Measurements from ENCODE around the gene SALL1. TPM values are rescaled to one million over a fixed set of nuclear protein-coding genes. Genes with fewer than 3 reads are reported as not detected.

The SALL1 gene
- total RNA-seq, 1 donor from 2014 or later = 15.0 TPM

DNA sequence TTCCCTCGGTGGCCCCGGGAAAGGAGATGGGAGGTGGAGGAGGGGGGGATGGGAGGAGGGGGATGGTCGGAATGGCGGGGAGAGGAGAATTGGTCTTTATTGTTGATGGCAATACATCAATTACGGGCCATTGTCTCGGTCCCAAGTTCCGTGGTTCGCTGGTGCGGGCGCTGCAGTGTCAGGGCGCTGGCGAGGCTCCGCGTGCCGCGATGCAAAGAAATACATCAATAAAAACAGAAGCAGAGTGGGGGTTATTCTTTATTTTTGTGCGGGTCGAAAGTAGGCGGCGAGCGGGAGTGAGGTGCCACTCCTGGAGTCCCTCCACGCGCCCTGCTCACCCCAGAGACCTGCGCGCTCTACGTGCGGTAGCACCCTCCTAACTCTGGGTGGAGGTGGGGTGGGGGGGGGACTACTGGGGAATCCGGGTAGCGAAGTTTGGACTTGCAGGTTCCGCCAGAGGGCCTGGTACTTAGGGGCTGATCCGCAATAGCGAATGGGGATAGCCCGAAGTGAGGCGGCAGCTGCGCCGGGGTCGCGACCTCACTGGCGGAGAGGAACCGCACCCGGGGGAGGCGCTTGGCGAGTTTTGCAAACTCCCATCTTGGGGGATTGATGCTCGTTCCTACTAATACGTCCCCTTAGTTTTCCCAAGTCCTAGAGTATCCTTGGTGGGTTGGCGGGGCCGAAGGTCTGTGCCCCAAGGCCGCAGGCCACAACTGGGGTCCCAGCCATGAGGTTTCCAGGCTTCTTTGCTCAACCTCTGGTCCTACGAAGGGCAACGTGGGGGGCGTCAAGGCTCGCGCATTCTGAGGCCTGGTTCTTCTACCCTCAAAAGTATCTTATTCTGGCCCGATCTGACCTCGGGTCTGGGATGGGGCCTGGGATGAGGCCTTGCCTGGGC is 3.5 kb upstream of the SALL1 start:
- Histone ChIP-seq H3K4me3 (ENCODE audit: insufficient read depth, low read depth, low read length) (peak overlapping the region; percentile 74), H3K79me2 (ENCODE audit: insufficient read depth, low read length) (peaks cover 29% of the 10 kb centered on the region), H3K36me3 (ENCODE audit: insufficient read depth, low read length) (no peaks in the 10 kb centered on the region), H3K27me3 (ENCODE audit: insufficient read depth, low read length) (peaks cover 13% of the 10 kb centered on the region), H3K27ac (ENCODE audit: low read depth, low read length) (peak overlapping the region; percentile 54), H3K9me3 (ENCODE audit: insufficient read depth, low read depth, low read length) (no peaks in the 10 kb centered on the region), H3K4me1 (ENCODE audit: insufficient read depth, low read length) (peaks cover 14% of the 10 kb centered on the region), H2AFZ (ENCODE audit: low read depth, low read length) (peak overlapping the region; percentile 31), H4K20me1 (ENCODE audit: insufficient read depth, low read length) (peaks cover 5% of the 10 kb centered on the region), H3K9ac (ENCODE audit: low read length) (peak overlapping the region; percentile 89), H3K4me2 (ENCODE audit: low read length) (peak overlapping the region; percentile 92)
- TF ChIP-seq, protein P1, sequence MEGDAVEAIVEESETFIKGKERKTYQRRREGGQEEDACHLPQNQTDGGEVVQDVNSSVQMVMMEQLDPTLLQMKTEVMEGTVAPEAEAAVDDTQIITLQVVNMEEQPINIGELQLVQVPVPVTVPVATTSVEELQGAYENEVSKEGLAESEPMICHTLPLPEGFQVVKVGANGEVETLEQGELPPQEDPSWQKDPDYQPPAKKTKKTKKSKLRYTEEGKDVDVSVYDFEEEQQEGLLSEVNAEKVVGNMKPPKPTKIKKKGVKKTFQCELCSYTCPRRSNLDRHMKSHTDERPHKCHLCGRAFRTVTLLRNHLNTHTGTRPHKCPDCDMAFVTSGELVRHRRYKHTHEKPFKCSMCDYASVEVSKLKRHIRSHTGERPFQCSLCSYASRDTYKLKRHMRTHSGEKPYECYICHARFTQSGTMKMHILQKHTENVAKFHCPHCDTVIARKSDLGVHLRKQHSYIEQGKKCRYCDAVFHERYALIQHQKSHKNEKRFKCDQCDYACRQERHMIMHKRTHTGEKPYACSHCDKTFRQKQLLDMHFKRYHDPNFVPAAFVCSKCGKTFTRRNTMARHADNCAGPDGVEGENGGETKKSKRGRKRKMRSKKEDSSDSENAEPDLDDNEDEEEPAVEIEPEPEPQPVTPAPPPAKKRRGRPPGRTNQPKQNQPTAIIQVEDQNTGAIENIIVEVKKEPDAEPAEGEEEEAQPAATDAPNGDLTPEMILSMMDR (IDR thresholded peaks at IDR 0.05; ENCODE audit: insufficient read depth, low read depth, low read length) = no peak
- peaks cover 16% of the 10 kb centered on the region for H3K4me1 Mint-ChIP-seq (ENCODE audit: low read depth, unreplicated experiment)
- no peak for FAIRE-seq
- DNase-seq (ENCODE audit: low read depth) = no peak
- peaks cover 2% of the 10 kb centered on the region for H3K36me3 Mint-ChIP-seq (ENCODE audit: low read depth, unreplicated experiment)
- H3K9me3 Mint-ChIP-seq (ENCODE audit: unreplicated experiment) = peaks cover 6% of the 10 kb centered on the region
- no peak overlapping the region for H3K27ac Mint-ChIP-seq (ENCODE audit: unreplicated experiment)
- H3K4me3 Mint-ChIP-seq (ENCODE audit: unreplicated experiment) = peak overlapping the region; percentile 77
- H3K27me3 Mint-ChIP-seq (ENCODE audit: low read depth, unreplicated experiment) = peaks cover 36% of the 10 kb centered on the region

DNA sequence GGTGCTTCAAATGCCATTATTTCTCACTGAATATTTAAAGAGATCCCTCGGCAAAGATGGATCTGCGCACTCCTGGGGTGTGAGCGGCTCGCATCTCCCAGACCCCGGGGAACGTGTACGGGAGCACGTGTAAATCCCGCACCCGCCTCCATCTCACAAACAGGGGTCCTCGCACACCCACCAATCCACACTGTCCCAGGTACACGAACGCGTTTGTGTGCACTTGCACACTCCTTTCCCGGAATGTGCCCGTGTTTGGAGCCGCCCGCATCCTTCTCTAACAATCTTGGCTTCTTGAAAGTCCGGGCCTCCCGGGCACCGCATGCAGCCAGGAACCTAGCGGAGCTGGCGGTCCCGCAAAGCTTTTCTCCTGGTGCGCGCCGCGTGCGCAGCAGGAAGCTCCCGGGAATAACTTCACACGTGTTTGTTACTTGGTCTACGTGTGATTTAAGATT is 2.5 kb upstream of the SALL1 start:
- Histone ChIP-seq H3K4me2 (ENCODE audit: low read length) (peak overlapping the region; percentile 92), H3K27me3 (ENCODE audit: insufficient read depth, low read length) (peaks cover 13% of the 10 kb centered on the region), H3K27ac (ENCODE audit: low read depth, low read length) (peak overlapping the region; percentile 68), H3K79me2 (ENCODE audit: insufficient read depth, low read length) (peaks cover 38% of the 10 kb centered on the region), H3K4me3 (ENCODE audit: insufficient read depth, low read depth, low read length) (peak overlapping the region; percentile 74), H3K9ac (ENCODE audit: low read length) (peak overlapping the region; percentile 89), H2AFZ (ENCODE audit: low read depth, low read length) (peak overlapping the region; percentile 52), H3K36me3 (ENCODE audit: insufficient read depth, low read length) (no peaks in the 10 kb centered on the region), H3K4me1 (ENCODE audit: insufficient read depth, low read length) (peaks cover 14% of the 10 kb centered on the region), H4K20me1 (ENCODE audit: insufficient read depth, low read length) (peaks cover 5% of the 10 kb centered on the region), H3K9me3 (ENCODE audit: insufficient read depth, low read depth, low read length) (no peaks in the 10 kb centered on the region)
- H3K9me3 Mint-ChIP-seq (ENCODE audit: unreplicated experiment) = peaks cover 6% of the 10 kb centered on the region
- peaks cover 2% of the 10 kb centered on the region for H3K36me3 Mint-ChIP-seq (ENCODE audit: low read depth, unreplicated experiment)
- DNase-seq (ENCODE audit: low read depth) (no peak), FAIRE-seq (no peak)
- H3K4me3 Mint-ChIP-seq (ENCODE audit: unreplicated experiment) = peak overlapping the region; percentile 88
- no peak for TF ChIP-seq EZH2 (IDR thresholded peaks at IDR 0.05; ENCODE audit: insufficient read depth, low read length)
- TF ChIP-seq, protein P1 (IDR thresholded peaks at IDR 0.05; ENCODE audit: insufficient read depth, low read depth, low read length) = no peak
- peak overlapping the region; percentile 90 for H3K27ac Mint-ChIP-seq (ENCODE audit: unreplicated experiment)
- H3K4me1 Mint-ChIP-seq (ENCODE audit: low read depth, unreplicated experiment) = peaks cover 18% of the 10 kb centered on the region
- H3K27me3 Mint-ChIP-seq (ENCODE audit: low read depth, unreplicated experiment) = peaks cover 36% of the 10 kb centered on the region

All from astrocyte (in vitro differentiated cells and primary cell).